K562 (cell line): ENCODE results near the gene ICAM1. TPM values are rescaled to one million over a fixed set of nuclear protein-coding genes. Genes with fewer than 3 reads are reported as not detected.

ENCODE experiments used
- ADNP ChIP-seq: fragments of 200-800 bp; sonication (Bioruptor generic); IDR thresholded peaks from 2 replicates; pipeline ENCODE4 v1.6.1; 2016; ENCODE audit warnings: missing genetic modification characterization, missing compliant biosample characterization
- ARID4B ChIP-seq: sonication (generic); formaldehyde crosslinking; IDR thresholded peaks from 2 replicates; pipeline ENCODE4 v1.8.0; 2022; ENCODE audit warnings: mild to moderate bottlenecking, missing genetic modification reagents
- ATF3 ChIP-seq, 2 experiments: fragments of 450-650 bp in 1 of 2; sonication (generic) in 1 of 2; formaldehyde crosslinking in 1 of 2; IDR thresholded peaks in 1 of 2; conservative IDR thresholded peaks in 1 of 2; 2 replicates each; pipeline versions ENCODE4 v1.6.1 to v1.8.1; 2016 to 2023; ENCODE audit warnings: mild to moderate bottlenecking in 2 of 2, moderate library complexity in 2 of 2, inconsistent platforms in 1 of 2, missing genetic modification reagents in 1 of 2
- ATF7 ChIP-seq: fragments of 450-650 bp; IDR thresholded peaks from 2 replicates; pipeline ENCODE4 v1.7.1; 2014; ENCODE audit warnings: mild to moderate bottlenecking, moderate library complexity
- EHMT2 ChIP-seq: fragments of 450-650 bp; IDR thresholded peaks from 2 replicates; pipeline ENCODE4 v1.6.1; 2018; ENCODE audit warnings: antibody characterized with exemption
- ETV1 ChIP-seq: fragments of 450-650 bp; conservative IDR thresholded peaks from 2 replicates; pipeline ENCODE4 v1.6.1; 2016; ENCODE audit warnings: missing genetic modification characterization, control low read depth, low read depth, missing compliant biosample characterization
- GTF2E2 ChIP-seq: fragments of 200-800 bp; sonication (Bioruptor generic); IDR thresholded peaks from 2 replicates; pipeline ENCODE4 v1.6.1; 2016; ENCODE audit warnings: missing genetic modification characterization, missing compliant biosample characterization
- KDM1A ChIP-seq, 2 experiments: fragments of 450-650 bp; IDR thresholded peaks; 2 replicates each; pipeline ENCODE4 v1.6.1; 2016; ENCODE audit warnings: mild to moderate bottlenecking in 2 of 2
- LCOR ChIP-seq: sonication (generic); formaldehyde crosslinking; IDR thresholded peaks from 2 replicates; pipeline ENCODE4 v1.8.0; 2022; ENCODE audit warnings: mild to moderate bottlenecking, missing genetic modification reagents
- RB1 ChIP-seq: fragments of 450-650 bp; IDR thresholded peaks from 2 replicates; pipeline ENCODE4 v1.6.1; 2017; ENCODE audit warnings: low read depth, mild to moderate bottlenecking
- TGIF2 ChIP-seq: sonication (generic); formaldehyde crosslinking; IDR thresholded peaks from 2 replicates; pipeline ENCODE4 v1.8.1; 2022; ENCODE audit warnings: mild to moderate bottlenecking, missing genetic modification reagents, moderate library complexity
- THRB ChIP-seq: fragments of 450-650 bp; formaldehyde crosslinking; conservative IDR thresholded peaks from 2 replicates; pipeline ENCODE4 v1.4.0; 2022; ENCODE audit warnings: mild to moderate bottlenecking, missing genetic modification characterization
- YBX1 ChIP-seq: fragments of 450-650 bp; IDR thresholded peaks from 2 replicates; pipeline ENCODE4 v1.7.1; 2016; ENCODE audit warnings: mild to moderate bottlenecking
- ZBTB7A ChIP-seq: IDR thresholded peaks from 2 replicates; pipeline ENCODE4 v1.6.1; 2011; ENCODE audit warnings: low read depth, mild to moderate bottlenecking, low read length, moderate library complexity, borderline replicate concordance; ENCODE audit not compliant: control insufficient read depth
- ZFP30 ChIP-seq: fragments of 250-450 bp; sonication (Bioruptor Pico); IDR thresholded peaks from 2 replicates; pipeline ENCODE4 v1.8.0; 2022; ENCODE audit warnings: moderate library complexity, mild to moderate bottlenecking, inconsistent platforms, borderline replicate concordance
- ZNF224 ChIP-seq: sonication (generic); formaldehyde crosslinking; IDR thresholded peaks from 2 replicates; pipeline ENCODE4 v1.8.0; 2022; ENCODE audit warnings: mild to moderate bottlenecking, missing genetic modification reagents
- ZNF263 ChIP-seq: sonication (generic); formaldehyde crosslinking; IDR thresholded peaks from 2 replicates; pipeline ENCODE4 v1.8.0; 2022; ENCODE audit warnings: mild to moderate bottlenecking, missing genetic modification reagents, borderline replicate concordance
- polyA plus RNA-seq, 8 experiments: library from polyadenylated mRNA; depleted of rRNA in 4 of 8; stranded (reverse) in 5 of 8; unstranded in 3 of 8; fragments of >200 nt; fragmentation: Nextera tagmentation in 2 of 8; fragmentation: Illumina TruSeq in 1 of 8; extraction: Ambion mirVana in 2 of 8; extraction: Trizol in 1 of 8; gene quantifications; 2 replicates each; pipeline versions ENCODE4 v1.2.1 to v1.2.3, GENCODE V29; 2011 to 2014; ENCODE audit warnings: inconsistent platforms in 1 of 8, missing spikeins in 1 of 8
- total RNA-seq, 7 experiments: library from RNA; depleted of rRNA in 6 of 7; stranded (reverse); fragments of >200 nt in 6 of 7; fragmentation: Illumina TruSeq in 2 of 7; extraction: Trizol in 2 of 7; gene quantifications; 2 replicates each; pipeline versions ENCODE4 v1.2.1 to v1.2.3, GENCODE V29; 2011 to 2021; ENCODE audit warnings: low replicate concordance in 1 of 7

Gene ICAM1
- total and polyA plus RNA-seq, 9 of the 15 experiments (the other 6 are each of a cell fraction or from before 2014, with no cell fraction given), result 2.3 to 24.4 (median 13.4) TPM

GRCh38 chr19:10270616-10271394, at the start of gene ICAM1 (continued):
- no peak for TF ChIP-seq ATF3 (IDR thresholded peaks at IDR 0.05)
- TF ChIP-seq ATF3 (CRISPR knock-in tag; conservative IDR thresholded peaks at IDR 0.05), result peak; percentile 52; the same call in 1 of the 2 replicates
- TF ChIP-seq KDM1A (IDR thresholded peaks at IDR 0.05), result peak; percentile 89 to 94
- TF ChIP-seq LCOR (CRISPR knock-in tag), result no peak
- no peak for TF ChIP-seq ZFP30 (CRISPR knock-in tag)
- TF ChIP-seq ZNF263 (CRISPR knock-in tag), result peak; percentile 51; the same call in 1 of the 2 replicates
- 0 out of 2 replicates have a peak, but pooled peaks have one; percentile 77 for TF ChIP-seq ZNF224 (CRISPR knock-in tag)
- TF ChIP-seq THRB, result no peak
- TF ChIP-seq RB1, result peak; percentile 26; the same call in 1 of the 2 replicates
- no peak for TF ChIP-seq YBX1
- peak; percentile 75; the same call in 1 of the 2 replicates for TF ChIP-seq ZBTB7A
- peak; percentile 28; the same call in 1 of the 2 replicates for TF ChIP-seq TGIF2 (CRISPR knock-in tag)
- no peak; the same call in 1 of the 2 replicates for TF ChIP-seq GTF2E2 (tag)
- TF ChIP-seq ETV1 (tag), result peak; percentile 95
- TF ChIP-seq ADNP (tag), result peak; percentile 93
- TF ChIP-seq ATF7, result peak; percentile 59
- no peak for TF ChIP-seq EHMT2
- TF ChIP-seq ARID4B (CRISPR knock-in tag), result no peak; the same call in 1 of the 2 replicates
